Transverse colon (tissue), 4 donors: Measurements from ENCODE around the gene ECI1. TPM values are rescaled to one million over a fixed set of nuclear protein-coding genes. Genes with fewer than 3 reads are reported as not detected.

ENCODE experiments used
- DNase-seq: peaks from one replicate; pipeline ENCODE4 v3.0.0-alpha.2; 2019
- H3K27ac ChIP-seq, 4 donors: fragments of 200-600 bp; sonication (generic); 2 replicates each; pipeline ENCODE4 v1.5.1; 2016 to 2018; ENCODE audit warnings: inconsistent platforms in 4 of 4
- H3K27me3 ChIP-seq: fragments of 200-600 bp; sonication (generic); 2 replicates; pipeline ENCODE4 v1.5.1; 2017; ENCODE audit warnings: inconsistent platforms
- H3K36me3 ChIP-seq, 4 donors: fragments of 200-600 bp; sonication (generic); 2 replicates each; pipeline ENCODE4 v1.5.1; 2017 to 2019; ENCODE audit warnings: inconsistent platforms in 4 of 4
- H3K4me1 ChIP-seq, 4 donors: fragments of 200-600 bp; sonication (generic); 2 replicates each; pipeline ENCODE4 v1.5.1; 2017 to 2020; ENCODE audit warnings: inconsistent platforms in 4 of 4
- H3K4me3 ChIP-seq, 4 donors: fragments of 200-600 bp; sonication (generic); 1 replicate in 1 of 4; 2 replicates in 3 of 4; pipeline versions ENCODE4 v1.5.1 to v1.6.1; 2017 to 2019; ENCODE audit warnings: inconsistent platforms in 4 of 4
- H3K9me3 ChIP-seq, 2 donors: fragments of 200-600 bp; sonication (generic); 2 replicates each; pipeline ENCODE4 v1.5.1; 2017 to 2019; ENCODE audit warnings: inconsistent platforms in 2 of 2
- CTCF ChIP-seq, 5 experiments: fragments of 200-600 bp in 3 of 5; fragments of 450-650 bp in 2 of 5; sonication (generic) in 3 of 5; IDR thresholded peaks; 1 replicate in 2 of 5; 2 replicates in 3 of 5; pipeline ENCODE4 v1.5.1; 2016 to 2017; ENCODE audit warnings: antibody characterized with exemption in 5 of 5, inconsistent platforms in 3 of 5, mild to moderate bottlenecking in 2 of 5, moderate library complexity in 1 of 5
- EP300 ChIP-seq: sonication (generic); formaldehyde crosslinking; IDR thresholded peaks from one replicate; pipeline ENCODE4 v1.6.1; 2017; ENCODE audit warnings: antibody characterized with exemption, low read depth
- POLR2A ChIP-seq: fragments of 450-650 bp; IDR thresholded peaks from one replicate; pipeline ENCODE4 v1.6.1; 2016; ENCODE audit warnings: antibody characterized with exemption, mild to moderate bottlenecking, moderate library complexity
- POLR2AphosphoS5 ChIP-seq, 3 donors: sonication (generic); formaldehyde crosslinking; IDR thresholded peaks; one replicate each; pipeline ENCODE4 v1.6.1; 2016; ENCODE audit warnings: antibody characterized with exemption in 3 of 3
- WGBS, 2 donors: methylation state at CpG; one replicate each; pipeline ENCODE4 v1.1.5; 2018; ENCODE audit warnings: low coverage in 1 of 2; 5-methylcytosine and 5-hydroxymethylcytosine counted together
- in situ Hi-C, 4 donors: fragments of 200-750 bp; cut with MboI; loops; one replicate each; pipeline versions ENCODE4 v1.15.0 to v1.15.1; 2017; ENCODE audit warnings: low sequenced_read_pairs in 3 of 4, low pct_ligation_motif_present in 1 of 4, low pct_unique_long_range_greater_than_20kb in 1 of 4
- intact Hi-C: fragments of 100-400 bp; cut with DNase I; formaldehyde crosslinking; loops from one replicate; pipeline ENCODE4 v1.15.1; 2023; ENCODE audit warnings: low total_unique reads
- total RNA-seq, 4 donors: library from RNA; depleted of rRNA; stranded (reverse); fragments of >200 nt; gene quantifications; one replicate each; pipeline ENCODE4 v1.1.0, GENCODE V29; 2016

The ECI1 gene
- total RNA-seq, 4 donors from 2014 or later, result 24.5 to 218 (median 100) TPM

- Histone ChIP-seq H3K27ac (no peak overlapping the region), H3K4me3 (no peak overlapping the region), H3K4me1 (peaks cover 10 to 18% (median 15%) of the 10 kb centered on the region in 4 donors), H3K36me3 (no peaks in the 10 kb centered on the region), H3K27me3 (peaks cover 61% of the 10 kb centered on the region), H3K9me3 (no peaks in the 10 kb centered on the region)
- in situ Hi-C loops, result loop anchor here in 1 of 4 donors (25.0 kb wide), 1 partner anchor 292 kb away; the partner anchor contains the start of gene TBC1D24
- TF ChIP-seq CTCF (IDR thresholded peaks at IDR 0.05) (peak; percentile 44 to 76 (median 51)), EP300 (no peak), POLR2AphosphoS5 (IDR thresholded peaks at IDR 0.05) (no peak)
- intact Hi-C loops, result no loop called here
- DNase-seq, result peak; percentile 67
- WGBS, 2 donors, result 7% methylated on average over 9 of the region's 10 CpGs; no CpG with 5 or more reads in 1 of the 2 donors
These were observed 56.5 kb downstream of the ECI1 start for GRCh38 chr16:2194852-2195321.

GRCh38 chr16:2194166-2194834 lies 57.1 kb downstream of the ECI1 start:
- no peak for TF ChIP-seq EP300
- TF ChIP-seq CTCF (IDR thresholded peaks at IDR 0.05), result no peak
- TF ChIP-seq POLR2A, result no peak
- TF ChIP-seq POLR2AphosphoS5 (IDR thresholded peaks at IDR 0.05), result no peak
- Histone ChIP-seq H3K36me3 (no peaks in the 10 kb centered on the region), H3K9me3 (no peaks in the 10 kb centered on the region), H3K4me3 (no peak overlapping the region), H3K27me3 (peaks cover 57% of the 10 kb centered on the region), H3K27ac (no peak overlapping the region), H3K4me1 (peaks cover 10 to 18% (median 15%) of the 10 kb centered on the region in 4 donors)
- in situ Hi-C loops, result loop anchor here in 1 of 4 donors (25.0 kb wide), 1 partner anchor 293 kb away; the partner anchor contains the start of gene TBC1D24
- no peak for DNase-seq
- 46% methylated on average over 15 of the region's 16 CpGs; no CpG with 5 or more reads in 1 of the 2 donors for WGBS, 2 donors
- intact Hi-C loops, result no loop called here

- in situ Hi-C loops (loop anchor here in 1 of 4 donors (25.0 kb wide), 1 partner anchor 296 kb away; the partner anchor contains the start of gene TBC1D24), intact Hi-C loops (no loop called here)
- Histone ChIP-seq H3K9me3 (no peaks in the 10 kb centered on the region), H3K27ac (no peak overlapping the region), H3K4me1 (peaks cover 10 to 14% (median 13%) of the 10 kb centered on the region in 4 donors), H3K4me3 (no peak overlapping the region), H3K36me3 (no peaks in the 10 kb centered on the region), H3K27me3 (peaks cover 34% of the 10 kb centered on the region)
- TF ChIP-seq POLR2AphosphoS5 (IDR thresholded peaks at IDR 0.05), result no peak
- TF ChIP-seq CTCF (IDR thresholded peaks at IDR 0.05), result no peak
- TF ChIP-seq EP300, result no peak
- no peak for TF ChIP-seq POLR2A
- DNase-seq, result no peak
- 88% methylated on average over 11 of the region's 11 CpGs; no CpG with 5 or more reads in 1 of the 2 donors for WGBS, 2 donors
These were observed 60.0 kb downstream of the ECI1 start for GRCh38 chr16:2191446-2191706.

- Histone ChIP-seq H3K9me3 (no peaks in the 10 kb centered on the region), H3K36me3 (no peaks in the 10 kb centered on the region), H3K27me3 (peaks cover 32% of the 10 kb centered on the region), H3K4me3 (no peak overlapping the region), H3K27ac (no peak overlapping the region), H3K4me1 (peaks cover 9 to 11% (median 10%) of the 10 kb centered on the region in 4 donors)
- no peak for DNase-seq
- WGBS, 2 donors, result 84% methylated on average over 17 of the region's 25 CpGs; no CpG with 5 or more reads in 1 of the 2 donors
- TF ChIP-seq EP300, result no peak
- no peak for TF ChIP-seq POLR2AphosphoS5 (IDR thresholded peaks at IDR 0.05)
- no peak for TF ChIP-seq CTCF (IDR thresholded peaks at IDR 0.05)
- no peak for TF ChIP-seq POLR2A
- in situ Hi-C loops, result loop anchor here in 1 of 4 donors (25.0 kb wide), 1 partner anchor 296 kb away; the partner anchor contains the start of gene TBC1D24
- intact Hi-C loops, result no loop called here
These were observed 60.5 kb downstream of the ECI1 start for GRCh38 chr16:2190659-2191445.
